GM13977 (cell line): ENCODE results near the gene HCFC1R1.

Source experiments
- DNase-seq: peaks from one replicate; pipeline ENCODE4 v3.0.0; 2012; ENCODE audit warnings: low spot score
- CTCF ChIP-seq: IDR thresholded peaks from 2 replicates; pipeline ENCODE4 v1.5.1; 2012; ENCODE audit warnings: mild to moderate bottlenecking, control low read depth; ENCODE audit not compliant: insufficient read depth; ENCODE audit errors: extremely low read depth, missing control alignments
- in situ Hi-C: fragments of 300-500 bp; cut with MboI; formaldehyde crosslinking; loops from one replicate; pipeline ENCODE4 v1.12.0; 2022; ENCODE audit warnings: low sequenced_read_pairs, low pct_unique_long_range_greater_than_20kb, mixed read lengths, inconsistent platforms; ENCODE audit not compliant: unreplicated experiment

The HCFC1R1 gene

GRCh38 chr16:2992383-2993081 lies 31.2 kb downstream of the HCFC1R1 start:
- TF ChIP-seq CTCF, result no peak
- DNase-seq, result no peak
- in situ Hi-C loops, result no loop called here

GRCh38 chr16:2991566-2992261 lies 32.0 kb downstream of the HCFC1R1 start:
- in situ Hi-C loops, result no loop called here
- no peak for TF ChIP-seq CTCF
- DNase-seq, result no peak

- TF ChIP-seq CTCF, result no peak
- in situ Hi-C loops, result no loop called here
- no peak for DNase-seq
Measured at GRCh38 chr16:2990891-2991290, 32.9 kb downstream of the HCFC1R1 start.

- no peak for TF ChIP-seq CTCF
- DNase-seq, result no peak
- in situ Hi-C loops, result no loop called here
Measured at GRCh38 chr16:2988590-2989099, 35.1 kb downstream of the HCFC1R1 start.

GRCh38 chr16:2987833-2988232 lies 35.9 kb downstream of the HCFC1R1 start:
- DNase-seq, result no peak
- no peak for TF ChIP-seq CTCF
- in situ Hi-C loops, result no loop called here

- TF ChIP-seq CTCF, result no peak
- in situ Hi-C loops, result no loop called here
- no peak for DNase-seq
Measured at GRCh38 chr16:2987286-2987685, 36.5 kb downstream of the HCFC1R1 start.
